SK-N-SH (cell line): ENCODE measurements around the gene CYP2A13.
"Not testable (repeated sequence)": the region's sequence is repeated elsewhere in the genome, so short reads cannot be mapped to it uniquely, and the experiment has no call there.

ENCODE experiments used
- EP300 ChIP-seq, 2 experiments: IDR thresholded peaks; 2 replicates each; pipeline versions ENCODE4 v1.4.0 to v1.6.1; 2012; ENCODE audit warnings: borderline replicate concordance in 1 of 2, low read depth in 1 of 2, low read length in 1 of 2
- EZH2phosphoT487 ChIP-seq: fragments of 200-600 bp; sonication (generic); IDR thresholded peaks from 2 replicates; pipeline ENCODE4 v1.6.1; 2017; ENCODE audit warnings: low read depth, mixed run types, mild to moderate bottlenecking, antibody characterized with exemption, moderate library complexity, borderline replicate concordance
- FOXM1 ChIP-seq: IDR thresholded peaks from 2 replicates; pipeline ENCODE4 v1.4.0; 2012; ENCODE audit warnings: low read depth, mild to moderate bottlenecking
- GABPA ChIP-seq: IDR thresholded peaks from 2 replicates; pipeline ENCODE4 v1.4.0; 2012; ENCODE audit warnings: low read depth, mild to moderate bottlenecking
- JUND ChIP-seq: IDR thresholded peaks from 2 replicates; pipeline ENCODE4 v1.4.0; 2012
- POLR2AphosphoS5 ChIP-seq: IDR thresholded peaks from 2 replicates; pipeline ENCODE4 v1.6.1; 2012; ENCODE audit warnings: low read depth, low read length
- RAD21 ChIP-seq: IDR thresholded peaks from 2 replicates; pipeline ENCODE4 v1.6.1; 2012; ENCODE audit warnings: mild to moderate bottlenecking, low read length
- RCOR1 ChIP-seq: fragments of 150-350 bp; IDR thresholded peaks from 2 replicates; pipeline ENCODE4 v1.6.1; 2017; ENCODE audit warnings: antibody characterized with exemption, low read length
- RFX5 ChIP-seq: IDR thresholded peaks from 2 replicates; pipeline ENCODE4 v1.6.1; 2012; ENCODE audit warnings: mild to moderate bottlenecking, improper control_type of control experiment, low read length
- TAF1 ChIP-seq: IDR thresholded peaks from 2 replicates; pipeline ENCODE4 v1.6.1; 2012; ENCODE audit warnings: low read depth, mild to moderate bottlenecking, low read length, moderate library complexity, borderline replicate concordance
- YY1 ChIP-seq: IDR thresholded peaks from 2 replicates; pipeline ENCODE4 v1.4.0; 2012; ENCODE audit warnings: low read depth, mild to moderate bottlenecking
- TF ChIP-seq, protein P1 (sequence below): fragments of 200-600 bp; sonication (generic); IDR thresholded peaks from 2 replicates; pipeline ENCODE4 v1.6.1; 2017; ENCODE audit warnings: antibody characterized with exemption, mild to moderate bottlenecking, moderate library complexity
- TF ChIP-seq, protein P2 (sequence below): IDR thresholded peaks from 2 replicates; pipeline ENCODE4 v1.6.1; 2012; ENCODE audit warnings: mild to moderate bottlenecking, low read depth, low read length, moderate library complexity

DNA sequence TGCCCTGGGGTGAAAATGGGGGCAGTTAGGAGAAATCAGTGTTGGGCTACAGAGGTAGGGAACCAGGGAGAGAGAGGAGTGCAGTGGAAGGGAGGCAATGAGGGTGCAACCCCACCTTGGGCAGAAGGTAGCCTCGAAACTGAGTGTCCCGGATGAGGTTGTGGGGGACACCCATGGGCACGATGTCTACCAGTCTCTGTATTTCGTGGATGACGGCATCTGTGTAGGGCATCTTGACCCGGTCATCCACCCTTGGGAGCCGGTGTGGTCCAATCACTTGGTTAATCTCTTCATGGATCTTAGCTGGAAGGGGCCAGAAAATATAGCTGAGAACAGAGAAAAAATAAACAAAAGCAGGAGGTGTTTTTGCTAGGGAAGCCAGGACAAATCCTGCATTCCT is 36.1 kb upstream of the CYP2A13 start:
- not testable (repeated sequence) for TF ChIP-seq RFX5; EZH2phosphoT487; RCOR1; YY1; RAD21; TAF1; GABPA; JUND; POLR2AphosphoS5; EP300 (IDR thresholded peaks at IDR 0.05; ENCODE audit: borderline replicate concordance in 1 of 2, low read depth in 1 of 2, low read length in 1 of 2); FOXM1
- TF ChIP-seq, protein P1, sequence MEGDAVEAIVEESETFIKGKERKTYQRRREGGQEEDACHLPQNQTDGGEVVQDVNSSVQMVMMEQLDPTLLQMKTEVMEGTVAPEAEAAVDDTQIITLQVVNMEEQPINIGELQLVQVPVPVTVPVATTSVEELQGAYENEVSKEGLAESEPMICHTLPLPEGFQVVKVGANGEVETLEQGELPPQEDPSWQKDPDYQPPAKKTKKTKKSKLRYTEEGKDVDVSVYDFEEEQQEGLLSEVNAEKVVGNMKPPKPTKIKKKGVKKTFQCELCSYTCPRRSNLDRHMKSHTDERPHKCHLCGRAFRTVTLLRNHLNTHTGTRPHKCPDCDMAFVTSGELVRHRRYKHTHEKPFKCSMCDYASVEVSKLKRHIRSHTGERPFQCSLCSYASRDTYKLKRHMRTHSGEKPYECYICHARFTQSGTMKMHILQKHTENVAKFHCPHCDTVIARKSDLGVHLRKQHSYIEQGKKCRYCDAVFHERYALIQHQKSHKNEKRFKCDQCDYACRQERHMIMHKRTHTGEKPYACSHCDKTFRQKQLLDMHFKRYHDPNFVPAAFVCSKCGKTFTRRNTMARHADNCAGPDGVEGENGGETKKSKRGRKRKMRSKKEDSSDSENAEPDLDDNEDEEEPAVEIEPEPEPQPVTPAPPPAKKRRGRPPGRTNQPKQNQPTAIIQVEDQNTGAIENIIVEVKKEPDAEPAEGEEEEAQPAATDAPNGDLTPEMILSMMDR, result not testable (repeated sequence)
- TF ChIP-seq, protein P2, sequence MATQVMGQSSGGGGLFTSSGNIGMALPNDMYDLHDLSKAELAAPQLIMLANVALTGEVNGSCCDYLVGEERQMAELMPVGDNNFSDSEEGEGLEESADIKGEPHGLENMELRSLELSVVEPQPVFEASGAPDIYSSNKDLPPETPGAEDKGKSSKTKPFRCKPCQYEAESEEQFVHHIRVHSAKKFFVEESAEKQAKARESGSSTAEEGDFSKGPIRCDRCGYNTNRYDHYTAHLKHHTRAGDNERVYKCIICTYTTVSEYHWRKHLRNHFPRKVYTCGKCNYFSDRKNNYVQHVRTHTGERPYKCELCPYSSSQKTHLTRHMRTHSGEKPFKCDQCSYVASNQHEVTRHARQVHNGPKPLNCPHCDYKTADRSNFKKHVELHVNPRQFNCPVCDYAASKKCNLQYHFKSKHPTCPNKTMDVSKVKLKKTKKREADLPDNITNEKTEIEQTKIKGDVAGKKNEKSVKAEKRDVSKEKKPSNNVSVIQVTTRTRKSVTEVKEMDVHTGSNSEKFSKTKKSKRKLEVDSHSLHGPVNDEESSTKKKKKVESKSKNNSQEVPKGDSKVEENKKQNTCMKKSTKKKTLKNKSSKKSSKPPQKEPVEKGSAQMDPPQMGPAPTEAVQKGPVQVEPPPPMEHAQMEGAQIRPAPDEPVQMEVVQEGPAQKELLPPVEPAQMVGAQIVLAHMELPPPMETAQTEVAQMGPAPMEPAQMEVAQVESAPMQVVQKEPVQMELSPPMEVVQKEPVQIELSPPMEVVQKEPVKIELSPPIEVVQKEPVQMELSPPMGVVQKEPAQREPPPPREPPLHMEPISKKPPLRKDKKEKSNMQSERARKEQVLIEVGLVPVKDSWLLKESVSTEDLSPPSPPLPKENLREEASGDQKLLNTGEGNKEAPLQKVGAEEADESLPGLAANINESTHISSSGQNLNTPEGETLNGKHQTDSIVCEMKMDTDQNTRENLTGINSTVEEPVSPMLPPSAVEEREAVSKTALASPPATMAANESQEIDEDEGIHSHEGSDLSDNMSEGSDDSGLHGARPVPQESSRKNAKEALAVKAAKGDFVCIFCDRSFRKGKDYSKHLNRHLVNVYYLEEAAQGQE, result not testable (repeated sequence)
